Uterus (tissue), 4 donors: Measurements from ENCODE around the gene BCR. TPM values are rescaled to one million over a fixed set of nuclear protein-coding genes. Genes with fewer than 3 reads are reported as not detected.

ENCODE experiments used
- DNase-seq, 2 donors: peaks; one replicate each; pipeline ENCODE4 v3.0.0-alpha.2; 2019 to 2020
- H3K27ac ChIP-seq, 2 donors: fragments of 200-600 bp; sonication (generic); 1 replicate in 1 of 2; 2 replicates in 1 of 2; pipeline ENCODE4 v1.5.1; 2016 to 2018
- H3K27me3 ChIP-seq, 2 donors: fragments of 200-600 bp; sonication (generic); one replicate each; pipeline ENCODE4 v1.5.1; 2018 to 2019; ENCODE audit warnings: control low read depth in 1 of 2
- H3K36me3 ChIP-seq, 2 donors: fragments of 200-600 bp; sonication (generic); one replicate each; pipeline ENCODE4 v1.5.1; 2019; ENCODE audit warnings: control low read depth in 1 of 2
- H3K4me1 ChIP-seq, 2 donors: fragments of 200-600 bp; sonication (generic); one replicate each; pipeline ENCODE4 v1.5.1; 2018 to 2019; ENCODE audit warnings: control low read depth in 1 of 2
- H3K4me3 ChIP-seq, 2 donors: fragments of 200-600 bp; sonication (generic); 1 replicate in 1 of 2; 2 replicates in 1 of 2; pipeline ENCODE4 v1.5.1; 2018 to 2019; ENCODE audit warnings: mild to moderate bottlenecking in 1 of 2
- H3K9me3 ChIP-seq, 2 donors: fragments of 200-600 bp; sonication (generic); one replicate each; pipeline ENCODE4 v1.5.1; 2019; ENCODE audit warnings: control low read depth in 1 of 2
- POLR2A ChIP-seq, 2 donors: fragments of 450-650 bp; IDR thresholded peaks; one replicate each; pipeline ENCODE4 v1.6.1; 2016; ENCODE audit warnings: antibody characterized with exemption in 2 of 2, mild to moderate bottlenecking in 1 of 2, moderate library complexity in 1 of 2
- intact Hi-C: fragments of 100-400 bp; cut with DNase I; formaldehyde crosslinking; loops from one replicate; pipeline ENCODE4 v1.15.1; 2023; ENCODE audit warnings: low total_unique reads
- total RNA-seq, 4 donors: library from RNA; depleted of rRNA in 3 of 4; stranded (reverse); fragments of >200 nt in 3 of 4; gene quantifications; one replicate each; pipeline versions ENCODE4 v1.1.0 to v1.2.4, GENCODE V29; 2014 to 2023
- TF ChIP-seq, protein P1 (sequence below), 4 experiments: fragments of 200-600 bp in 2 of 4; fragments of 450-650 bp in 2 of 4; sonication (generic) in 2 of 4; IDR thresholded peaks; one replicate each; pipeline ENCODE4 v1.5.1; 2016 to 2019; ENCODE audit warnings: antibody characterized with exemption in 4 of 4, mild to moderate bottlenecking in 2 of 4, moderate library complexity in 1 of 4
- donor health status: DM: yes; HTN: yes; CAD: no.

The BCR gene
- total RNA-seq, 4 donors from 2014 or later, result 10.6 to 93.3 (median 28.3) TPM

DNA sequence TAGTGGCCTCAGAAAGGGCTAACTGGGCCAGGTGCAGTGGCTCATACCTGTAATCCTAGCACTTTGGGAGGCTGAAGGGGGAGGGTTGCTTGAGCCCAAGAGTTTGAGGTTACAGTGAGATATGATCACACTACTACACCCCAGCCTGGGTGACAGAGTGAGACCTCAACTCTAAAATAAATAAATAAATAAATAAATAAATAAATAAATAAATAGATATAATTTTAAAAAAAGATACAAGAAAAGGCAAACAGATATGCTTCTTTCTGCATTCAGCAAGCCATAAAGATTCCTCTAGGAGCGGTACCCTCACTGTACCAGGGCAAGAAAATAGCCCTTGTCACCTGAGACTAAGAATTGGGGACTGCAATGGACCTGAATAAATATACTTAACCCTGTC lies 37.2 kb upstream of the BCR start:
- Histone ChIP-seq H3K27me3 (no peaks in the 10 kb centered on the region), H3K36me3 (no peaks in the 10 kb centered on the region), H3K4me1 (no peaks in the 10 kb centered on the region), H3K27ac (no peak overlapping the region), H3K4me3 (no peak overlapping the region), H3K9me3 (no peaks in the 10 kb centered on the region)
- TF ChIP-seq, protein P1, sequence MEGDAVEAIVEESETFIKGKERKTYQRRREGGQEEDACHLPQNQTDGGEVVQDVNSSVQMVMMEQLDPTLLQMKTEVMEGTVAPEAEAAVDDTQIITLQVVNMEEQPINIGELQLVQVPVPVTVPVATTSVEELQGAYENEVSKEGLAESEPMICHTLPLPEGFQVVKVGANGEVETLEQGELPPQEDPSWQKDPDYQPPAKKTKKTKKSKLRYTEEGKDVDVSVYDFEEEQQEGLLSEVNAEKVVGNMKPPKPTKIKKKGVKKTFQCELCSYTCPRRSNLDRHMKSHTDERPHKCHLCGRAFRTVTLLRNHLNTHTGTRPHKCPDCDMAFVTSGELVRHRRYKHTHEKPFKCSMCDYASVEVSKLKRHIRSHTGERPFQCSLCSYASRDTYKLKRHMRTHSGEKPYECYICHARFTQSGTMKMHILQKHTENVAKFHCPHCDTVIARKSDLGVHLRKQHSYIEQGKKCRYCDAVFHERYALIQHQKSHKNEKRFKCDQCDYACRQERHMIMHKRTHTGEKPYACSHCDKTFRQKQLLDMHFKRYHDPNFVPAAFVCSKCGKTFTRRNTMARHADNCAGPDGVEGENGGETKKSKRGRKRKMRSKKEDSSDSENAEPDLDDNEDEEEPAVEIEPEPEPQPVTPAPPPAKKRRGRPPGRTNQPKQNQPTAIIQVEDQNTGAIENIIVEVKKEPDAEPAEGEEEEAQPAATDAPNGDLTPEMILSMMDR (IDR thresholded peaks at IDR 0.05), result no peak
- no peak for TF ChIP-seq POLR2A (IDR thresholded peaks at IDR 0.05)
- intact Hi-C loops, result loop anchor here (10.0 kb wide), 1 partner anchor 68 kb away; the partner anchor contains the start of gene GNAZ
- no peak for DNase-seq

DNA sequence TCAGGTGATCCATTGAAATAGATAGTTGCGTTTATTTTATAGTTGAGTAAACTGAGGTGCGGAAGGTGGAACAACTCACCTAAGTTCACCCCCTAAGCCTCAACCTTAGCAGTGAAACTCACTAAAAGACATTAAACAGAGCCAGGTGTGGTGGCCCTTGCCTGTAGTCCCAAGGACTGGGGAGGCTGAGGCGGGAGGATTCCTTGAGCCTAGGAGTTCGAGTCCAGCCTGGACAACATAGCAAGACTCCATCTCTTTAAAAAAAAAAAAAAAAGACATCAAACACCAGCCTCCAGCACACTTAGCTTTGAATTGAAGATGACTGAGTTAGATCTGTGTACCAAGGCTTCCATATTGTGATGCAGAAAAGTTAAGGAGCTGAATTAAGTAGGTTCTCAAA lies 35.9 kb upstream of the BCR start:
- TF ChIP-seq POLR2A (IDR thresholded peaks at IDR 0.05), result no peak
- TF ChIP-seq, protein P1 (IDR thresholded peaks at IDR 0.05), result no peak
- DNase-seq, result no peak
- Histone ChIP-seq H3K36me3 (no peaks in the 10 kb centered on the region), H3K27me3 (no peaks in the 10 kb centered on the region), H3K27ac (peak overlapping the region; percentile 17 to 82), H3K4me1 (no peaks in the 10 kb centered on the region), H3K4me3 (peak overlapping the region; percentile 30 to 51), H3K9me3 (no peaks in the 10 kb centered on the region)
- intact Hi-C loops, result loop anchor here (10.0 kb wide), 1 partner anchor 70 kb away; the partner anchor contains the start of gene GNAZ

DNA sequence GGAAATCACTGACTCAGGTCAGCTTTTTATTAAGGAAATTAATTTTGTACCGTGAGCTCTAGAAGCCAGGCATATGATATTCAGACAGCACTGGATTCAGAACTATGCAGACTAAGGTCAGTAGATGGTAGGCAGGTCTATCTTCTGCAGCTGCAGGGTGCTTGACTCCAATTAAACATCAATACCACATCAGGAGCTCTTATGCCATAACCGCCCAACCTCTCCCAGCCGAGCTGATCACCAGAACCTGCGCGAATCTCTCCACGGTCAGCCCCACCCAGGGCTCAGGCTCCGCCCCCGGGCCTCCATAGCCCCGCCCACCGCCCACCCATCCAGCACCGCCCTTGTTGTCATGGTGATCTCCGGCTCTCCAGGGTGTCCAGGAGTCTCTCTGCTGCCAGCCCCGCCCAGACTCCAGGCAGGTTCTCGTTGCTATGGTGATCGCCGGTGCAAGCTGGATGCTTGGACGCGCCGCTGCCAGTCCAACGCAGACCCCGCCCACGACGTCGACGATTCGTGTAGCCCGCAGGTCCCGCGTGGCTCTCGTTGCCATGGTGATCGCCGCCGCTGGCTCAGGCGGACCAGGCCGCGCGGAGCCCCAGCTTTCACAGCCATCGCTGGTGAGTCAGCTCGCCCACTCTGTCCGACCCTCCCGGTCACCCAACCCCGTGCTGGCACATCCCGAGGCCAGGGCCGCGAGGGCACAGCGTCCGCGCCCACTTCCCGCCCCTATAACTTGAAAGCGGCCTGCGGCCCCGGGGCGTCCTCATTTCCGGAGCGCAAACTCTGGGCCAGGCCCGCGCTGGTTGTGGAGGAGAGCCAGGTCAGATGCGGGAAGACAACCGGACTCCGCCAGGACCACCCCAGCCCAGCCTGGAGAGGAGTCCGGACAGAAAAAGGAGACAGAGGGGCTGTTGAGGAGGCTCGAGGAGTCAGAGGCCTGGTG lies 35.1 kb upstream of the BCR start, which contains the start of gene RAB36:
RAB36 (plus strand) TSS at position 546 of the 946 bp plus-strand sequence. CDS start 1,140 bp downstream, outside the sequence.
- Histone ChIP-seq H3K27me3 (no peaks in the 10 kb centered on the region), H3K27ac (peak within 1 kb of the TSS; percentile 17 to 82), H3K9me3 (no peaks in the 10 kb centered on the region), H3K4me1 (no peaks in the 10 kb centered on the region), H3K4me3 (peak within 1 kb of the TSS; percentile 30 to 51), H3K36me3 (no peaks in the 10 kb centered on the region)
- peak; percentile 97 to 99 for DNase-seq
- intact Hi-C loops, result loop anchor here (10.0 kb wide), 1 partner anchor 70 kb away; the partner anchor contains the start of gene GNAZ
- TF ChIP-seq POLR2A (IDR thresholded peaks at IDR 0.05), result peak in 1 of 2 donors; percentile 28
- TF ChIP-seq, protein P1 (IDR thresholded peaks at IDR 0.05), result no peak

DNA sequence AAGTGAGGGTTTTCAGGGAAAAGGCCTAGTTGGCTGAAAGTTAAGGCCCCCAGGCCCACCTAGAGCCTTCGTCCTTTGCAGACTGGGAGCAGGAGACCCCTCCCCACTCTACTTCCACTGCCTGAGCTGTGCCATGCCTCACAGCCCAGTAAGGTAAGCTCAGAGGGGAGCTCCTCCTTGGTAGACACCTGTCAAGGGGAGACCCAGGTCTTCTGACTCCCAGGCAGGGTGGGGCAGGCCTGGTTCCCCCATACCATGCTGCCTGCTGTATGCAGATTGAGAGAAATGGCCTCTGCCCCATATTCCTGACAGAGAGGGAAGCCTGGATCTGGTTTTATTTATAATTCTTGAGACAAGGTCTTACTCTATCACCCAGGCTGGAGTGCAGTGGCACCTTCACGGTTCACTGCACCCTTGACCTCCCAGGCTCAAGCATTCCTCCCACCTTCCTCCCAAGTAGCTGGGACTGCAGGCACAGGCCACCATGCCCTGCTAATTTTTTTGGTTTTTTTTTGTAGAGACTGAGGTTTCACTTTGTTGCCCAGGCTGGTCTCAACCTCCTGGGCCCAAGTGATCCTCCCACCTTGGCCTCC lies 34.3 kb upstream of the BCR start:
- no peak for DNase-seq
- Histone ChIP-seq H3K9me3 (no peaks in the 10 kb centered on the region), H3K36me3 (no peaks in the 10 kb centered on the region), H3K27me3 (no peaks in the 10 kb centered on the region), H3K27ac (peak overlapping the region; percentile 6 to 82), H3K4me3 (peak overlapping the region; percentile 30 to 51), H3K4me1 (no peaks in the 10 kb centered on the region)
- TF ChIP-seq, protein P1 (IDR thresholded peaks at IDR 0.05), result no peak
- no peak for TF ChIP-seq POLR2A (IDR thresholded peaks at IDR 0.05)
- intact Hi-C loops, result loop anchor here (10.0 kb wide), 1 partner anchor 71 kb away; the partner anchor contains the start of gene GNAZ
